ENCODE results near the gene TMEM225B.

TMEM225B gene

DNA sequence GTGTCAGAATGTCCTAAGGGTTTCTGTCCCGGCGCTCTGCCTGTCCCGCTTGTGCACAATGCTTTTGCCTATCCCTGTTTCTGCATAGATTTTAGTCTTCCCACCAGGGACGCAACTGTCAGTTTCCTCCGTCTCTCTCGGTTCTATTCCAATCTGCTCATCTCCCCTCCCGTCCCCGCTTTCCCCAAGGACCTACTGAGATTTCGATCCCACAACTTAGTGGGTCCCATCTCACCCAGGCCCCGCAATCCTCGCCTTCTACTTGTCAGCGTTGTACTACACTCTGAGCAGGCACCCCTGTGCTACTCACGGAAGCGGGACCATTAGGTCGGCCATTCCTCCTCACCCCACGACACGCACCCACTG lies 40.1 kb upstream of the TMEM225B start:
- Histone ChIP-seq H3K9me3 (ENCODE audit: control insufficient read depth, insufficient read depth, low read length) (no peaks in the 10 kb centered on the region), H3F3A (ENCODE audit: control insufficient read depth, insufficient read depth) (peaks cover 23% of the 10 kb centered on the region), H3K9me2 (replicated peaks; ENCODE audit: control insufficient read depth, low read length) (no peaks in the 10 kb centered on the region), H3K36me3 (ENCODE audit: control insufficient read depth, low read length) (peaks cover 88% of the 10 kb centered on the region), H3K79me2 (ENCODE audit: control insufficient read depth, low read length) (peaks cover 94% of the 10 kb centered on the region), H4K20me1 (ENCODE audit: control insufficient read depth, insufficient read depth, low read depth, low read length) (peaks cover 35% of the 10 kb centered on the region; the same call in 1 of the 2 replicates), H3K27me3 (ENCODE audit: control insufficient read depth, low read length) (no peaks in the 10 kb centered on the region), H3K4me2 (ENCODE audit: low read length) (peak overlapping the region; percentile 88), H3K27ac (ENCODE audit: low read depth, low read length) (peak overlapping the region; percentile 89), H3K4me3 (ENCODE audit: low read length) (peak overlapping the region; percentile 100), H3K4me1 (ENCODE audit: control insufficient read depth, low read length) (peaks cover 42% of the 10 kb centered on the region)
- TF ChIP-seq EZH2phosphoT487 (IDR thresholded peaks at IDR 0.05; ENCODE audit: borderline replicate concordance, low read length) (no peak), CTCF (IDR thresholded peaks at IDR 0.05; ENCODE audit: low read depth, low read length, poor library complexity, severe bottlenecking) (no peak)

DNA sequence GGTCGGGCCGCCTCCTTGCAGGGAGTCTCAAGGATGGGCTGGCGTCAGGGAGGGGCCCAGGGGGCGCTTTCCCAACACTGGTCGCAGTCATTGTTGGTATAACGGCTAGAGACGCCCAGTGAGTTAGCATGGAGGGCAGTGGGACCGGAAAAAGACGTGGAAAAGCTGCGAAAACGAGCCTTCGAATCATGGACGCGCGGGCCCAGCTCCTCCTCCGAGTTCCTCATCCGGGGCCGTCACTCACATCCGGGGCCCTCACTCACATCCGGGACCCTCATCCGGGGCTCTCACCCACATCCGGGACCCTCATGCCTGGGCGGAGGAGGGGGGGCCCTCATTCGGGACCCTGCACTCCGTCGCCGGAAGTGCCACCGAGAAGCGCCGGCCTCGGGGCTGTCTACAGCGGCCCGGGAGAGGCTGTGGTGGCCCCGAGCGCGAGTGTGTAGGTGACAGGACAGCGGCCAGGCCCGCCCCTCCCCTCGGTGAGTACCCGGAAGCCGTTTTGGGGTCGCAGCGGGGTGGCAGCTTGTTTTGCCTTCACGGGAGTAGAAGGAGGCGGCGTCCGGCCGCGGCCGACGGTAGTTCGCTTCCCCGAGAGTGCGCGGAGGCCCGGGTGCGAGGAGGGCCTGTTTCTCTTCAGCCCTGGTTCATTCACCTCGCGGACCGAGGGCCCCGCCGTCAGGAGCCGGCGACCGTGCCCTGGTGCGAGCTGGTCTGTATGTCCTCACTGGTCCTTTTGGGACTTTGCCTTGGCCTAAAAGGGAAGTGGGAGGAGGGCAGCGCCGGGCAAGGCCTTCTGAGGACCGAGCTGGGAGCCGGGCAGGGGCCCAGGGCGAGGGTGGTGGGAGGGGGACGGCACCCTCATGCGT lies 39.5 kb upstream of the TMEM225B start, which contains the start of gene ZNF655:
ZNF655 (plus strand) TSS at position 337 of the 869 bp plus-strand sequence. CDS start 1,918 bp downstream, outside the sequence.
- H3F3A ChIP-seq (ENCODE audit: control insufficient read depth, insufficient read depth), result peaks cover 18% of the 10 kb centered on the region
- H3K9me2 ChIP-seq (replicated peaks; ENCODE audit: control insufficient read depth, low read length), result no peaks in the 10 kb centered on the region
- TF ChIP-seq CTCF (IDR thresholded peaks at IDR 0.05; ENCODE audit: low read depth, low read length, poor library complexity, severe bottlenecking), result peak; percentile 9
- TF ChIP-seq EZH2phosphoT487 (IDR thresholded peaks at IDR 0.05; ENCODE audit: borderline replicate concordance, low read length), result no peak
- H3K79me2 ChIP-seq (ENCODE audit: control insufficient read depth, low read length), result peaks cover 91% of the 10 kb centered on the region
- H3K27me3 ChIP-seq (ENCODE audit: control insufficient read depth, low read length), result no peaks in the 10 kb centered on the region
- H4K20me1 ChIP-seq (ENCODE audit: control insufficient read depth, insufficient read depth, low read depth, low read length), result peaks cover 35% of the 10 kb centered on the region; the same call in 1 of the 2 replicates
- peaks cover 36% of the 10 kb centered on the region for H3K4me1 ChIP-seq (ENCODE audit: control insufficient read depth, low read length)
- H3K4me2 ChIP-seq (ENCODE audit: low read length), result peak within 1 kb of the TSS; percentile 88
- H3K9me3 ChIP-seq (ENCODE audit: control insufficient read depth, insufficient read depth, low read length), result no peaks in the 10 kb centered on the region
- peak within 1 kb of the TSS; percentile 100 for H3K4me3 ChIP-seq (ENCODE audit: low read length)
- H3K36me3 ChIP-seq (ENCODE audit: control insufficient read depth, low read length), result peaks cover 88% of the 10 kb centered on the region
- H3K27ac ChIP-seq (ENCODE audit: low read depth, low read length), result peak within 1 kb of the TSS; percentile 89

GRCh38 chr7:99559175-99559915 lies 38.7 kb upstream of the TMEM225B start:
- Histone ChIP-seq H3K9me3 (ENCODE audit: control insufficient read depth, insufficient read depth, low read length) (no peaks in the 10 kb centered on the region), H3K27me3 (ENCODE audit: control insufficient read depth, low read length) (no peaks in the 10 kb centered on the region), H4K20me1 (ENCODE audit: control insufficient read depth, insufficient read depth, low read depth, low read length) (peaks cover 35% of the 10 kb centered on the region; the same call in 1 of the 2 replicates), H3K36me3 (ENCODE audit: control insufficient read depth, low read length) (peaks cover 90% of the 10 kb centered on the region), H3K4me2 (ENCODE audit: low read length) (peak overlapping the region; percentile 88), H3K4me1 (ENCODE audit: control insufficient read depth, low read length) (peaks cover 32% of the 10 kb centered on the region), H3K4me3 (ENCODE audit: low read length) (peak overlapping the region; percentile 100), H3F3A (ENCODE audit: control insufficient read depth, insufficient read depth) (peaks cover 13% of the 10 kb centered on the region), H3K9me2 (replicated peaks; ENCODE audit: control insufficient read depth, low read length) (no peaks in the 10 kb centered on the region), H3K79me2 (ENCODE audit: control insufficient read depth, low read length) (peaks cover 94% of the 10 kb centered on the region), H3K27ac (ENCODE audit: low read depth, low read length) (peak overlapping the region; percentile 89)
- TF ChIP-seq CTCF (IDR thresholded peaks at IDR 0.05; ENCODE audit: low read depth, low read length, poor library complexity, severe bottlenecking), result no peak
- no peak for TF ChIP-seq EZH2phosphoT487 (IDR thresholded peaks at IDR 0.05; ENCODE audit: borderline replicate concordance, low read length)

Data from DOHH2 (cell line).